ENCODE measurements around the gene PARD6G. TPM values are rescaled to one million over a fixed set of nuclear protein-coding genes. Genes with fewer than 3 reads are reported as not detected.

The PARD6G gene
- total RNA-seq, 1 experiment from 2014 or later: 13.0 TPM

DNA sequence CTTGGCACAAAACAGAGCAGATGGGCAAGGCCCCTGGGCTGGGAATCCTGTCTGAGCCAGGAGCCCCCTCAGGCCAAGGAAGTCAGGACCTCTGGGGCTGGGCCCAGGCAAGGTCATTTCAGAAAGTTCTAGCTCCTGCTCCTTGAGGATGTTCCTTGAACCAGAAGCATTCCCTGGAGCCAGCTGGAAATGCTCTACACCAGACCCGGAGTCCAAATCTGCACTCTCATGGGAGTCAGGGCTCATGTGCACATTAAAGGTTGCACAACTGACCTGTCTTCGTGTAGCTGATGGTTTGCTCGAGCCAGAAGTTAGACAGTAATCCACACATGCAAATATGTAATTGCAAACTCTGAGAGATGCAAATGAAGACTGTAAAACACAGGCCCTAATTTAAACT, 18.0 kb downstream of the PARD6G start (continued):
- TF ChIP-seq KAT7 (CRISPR knock-in tag; IDR thresholded peaks at IDR 0.05; ENCODE audit: borderline replicate concordance) (no peak), SMAD4 (CRISPR knock-in tag; IDR thresholded peaks at IDR 0.05) (no peak), IRF2 (CRISPR knock-in tag; IDR thresholded peaks at IDR 0.05; ENCODE audit: borderline replicate concordance, low read depth) (no peak)
- TF ChIP-seq, protein P1, sequence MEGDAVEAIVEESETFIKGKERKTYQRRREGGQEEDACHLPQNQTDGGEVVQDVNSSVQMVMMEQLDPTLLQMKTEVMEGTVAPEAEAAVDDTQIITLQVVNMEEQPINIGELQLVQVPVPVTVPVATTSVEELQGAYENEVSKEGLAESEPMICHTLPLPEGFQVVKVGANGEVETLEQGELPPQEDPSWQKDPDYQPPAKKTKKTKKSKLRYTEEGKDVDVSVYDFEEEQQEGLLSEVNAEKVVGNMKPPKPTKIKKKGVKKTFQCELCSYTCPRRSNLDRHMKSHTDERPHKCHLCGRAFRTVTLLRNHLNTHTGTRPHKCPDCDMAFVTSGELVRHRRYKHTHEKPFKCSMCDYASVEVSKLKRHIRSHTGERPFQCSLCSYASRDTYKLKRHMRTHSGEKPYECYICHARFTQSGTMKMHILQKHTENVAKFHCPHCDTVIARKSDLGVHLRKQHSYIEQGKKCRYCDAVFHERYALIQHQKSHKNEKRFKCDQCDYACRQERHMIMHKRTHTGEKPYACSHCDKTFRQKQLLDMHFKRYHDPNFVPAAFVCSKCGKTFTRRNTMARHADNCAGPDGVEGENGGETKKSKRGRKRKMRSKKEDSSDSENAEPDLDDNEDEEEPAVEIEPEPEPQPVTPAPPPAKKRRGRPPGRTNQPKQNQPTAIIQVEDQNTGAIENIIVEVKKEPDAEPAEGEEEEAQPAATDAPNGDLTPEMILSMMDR (IDR thresholded peaks at IDR 0.05): no peak

DNA sequence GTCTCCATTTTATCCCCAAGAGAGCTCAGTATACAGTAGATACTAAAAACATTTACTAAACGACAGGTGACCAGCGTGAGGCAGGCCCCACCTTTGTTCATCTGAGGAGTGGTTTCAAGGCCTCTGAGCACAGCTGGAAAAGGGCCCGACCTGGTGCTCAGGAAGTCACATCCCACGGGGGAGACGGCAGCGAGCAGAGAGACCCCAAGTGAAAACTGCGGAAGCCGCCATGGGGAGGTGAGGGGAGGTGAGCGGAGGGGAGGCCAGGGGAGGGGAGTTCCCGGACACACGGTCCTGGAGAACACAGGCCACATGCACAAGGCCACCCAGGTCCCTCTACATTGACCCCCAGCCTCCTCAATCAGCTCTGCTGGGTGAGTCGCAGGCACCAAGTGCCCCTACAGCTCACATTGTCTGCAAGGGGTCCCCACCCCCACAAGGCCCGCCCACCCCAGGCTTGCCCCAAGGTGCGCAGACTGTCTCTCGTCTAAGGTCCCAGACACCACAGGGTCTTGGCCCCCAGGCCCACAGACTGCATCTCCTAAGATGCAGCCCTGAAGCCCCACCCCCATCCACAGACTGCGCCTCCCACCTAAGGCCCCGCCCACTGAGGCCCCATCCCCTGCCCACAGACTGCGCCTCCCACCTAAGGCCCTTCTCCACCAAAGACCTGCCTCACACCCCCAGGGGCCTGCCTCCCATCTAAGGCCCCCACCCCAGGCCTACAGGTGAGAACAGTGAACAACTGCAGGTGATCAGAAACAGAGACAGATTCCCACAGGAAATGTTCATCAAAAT, 19.1 kb downstream of the PARD6G start:
- ATAC-seq: peak; percentile 77
- no peak for TF ChIP-seq TP53 (CRISPR knock-in tag; IDR thresholded peaks at IDR 0.05)
- TF ChIP-seq ATF1 (CRISPR knock-in tag; IDR thresholded peaks at IDR 0.05): no peak
- CTCF ChIA-PET: no interaction called here
- H3K36me3 Mint-ChIP-seq: no peaks in the 10 kb centered on the region
- H3K4me1 Mint-ChIP-seq: peaks cover 16% of the 10 kb centered on the region
- H3K27me3 Mint-ChIP-seq (ENCODE audit: low read depth): no peaks in the 10 kb centered on the region
- POLR2A ChIA-PET: no interaction called here
- no peak overlapping the region for H3K27ac Mint-ChIP-seq
- H3K4me3 Mint-ChIP-seq: no peak overlapping the region
- peak; percentile 36 for DNase-seq (ENCODE audit: low spot score)
- H3K9me3 Mint-ChIP-seq: no peaks in the 10 kb centered on the region

DNA sequence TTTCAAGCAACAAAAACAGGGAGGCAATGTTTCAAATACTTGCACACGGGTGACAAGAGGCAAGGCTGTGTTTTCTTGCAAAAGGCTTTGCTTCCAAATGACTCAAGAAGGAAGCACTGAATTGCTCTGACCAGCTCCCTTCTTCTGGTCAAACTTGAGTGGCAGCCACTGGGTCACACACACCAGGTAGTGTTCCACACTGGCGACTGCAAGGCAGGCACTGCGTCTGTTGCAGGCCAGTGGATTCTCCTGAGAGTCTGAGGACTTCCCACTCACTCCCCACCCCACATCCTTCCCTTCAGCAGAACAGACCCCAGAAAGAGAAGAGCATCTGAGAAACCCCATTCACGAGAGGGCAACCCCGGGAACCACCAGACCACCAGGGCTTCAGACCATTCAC, 19.8 kb downstream of the PARD6G start:
- POLR2A ChIA-PET: no interaction called here

DNA sequence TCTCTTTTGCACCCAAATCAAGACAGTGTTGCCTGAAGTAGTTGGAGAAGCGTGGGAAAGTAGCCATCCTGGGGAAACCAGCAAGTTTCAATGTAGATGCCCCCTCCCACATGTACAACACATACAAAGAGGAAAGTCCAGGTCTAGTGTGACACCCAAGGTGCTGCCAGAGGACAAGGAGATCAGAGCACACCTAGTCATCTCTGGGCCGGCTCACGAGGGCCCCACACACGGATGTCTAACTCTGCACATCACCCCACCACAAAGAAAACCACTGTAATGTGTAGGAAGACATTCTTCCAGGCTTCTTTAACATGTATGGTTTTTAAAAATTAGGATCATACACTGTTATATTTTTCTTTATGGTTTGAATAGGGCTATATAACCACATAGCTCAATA, 21.6 kb downstream of the PARD6G start:
- peaks cover 12% of the 10 kb centered on the region for H3K9me3 Mint-ChIP-seq
- H3K4me3 Mint-ChIP-seq: no peak overlapping the region
- CTCF ChIA-PET: interaction anchor here (1.2 to 2.0 kb wide), 2 partner anchors 15 to 25 kb away, joined by 5 to 12 read pairs; no protein-coding TSS in a partner anchor
- TF ChIP-seq FOXK1 (CRISPR knock-in tag; IDR thresholded peaks at IDR 0.05) (no peak), TEAD1 (CRISPR knock-in tag; IDR thresholded peaks at IDR 0.05) (no peak), JAZF1 (CRISPR knock-in tag; IDR thresholded peaks at IDR 0.05) (no peak), ZNF423 (CRISPR knock-in tag; IDR thresholded peaks at IDR 0.05) (no peak), CREM (CRISPR knock-in tag; IDR thresholded peaks at IDR 0.05) (no peak)
- TF ChIP-seq, protein P2, sequence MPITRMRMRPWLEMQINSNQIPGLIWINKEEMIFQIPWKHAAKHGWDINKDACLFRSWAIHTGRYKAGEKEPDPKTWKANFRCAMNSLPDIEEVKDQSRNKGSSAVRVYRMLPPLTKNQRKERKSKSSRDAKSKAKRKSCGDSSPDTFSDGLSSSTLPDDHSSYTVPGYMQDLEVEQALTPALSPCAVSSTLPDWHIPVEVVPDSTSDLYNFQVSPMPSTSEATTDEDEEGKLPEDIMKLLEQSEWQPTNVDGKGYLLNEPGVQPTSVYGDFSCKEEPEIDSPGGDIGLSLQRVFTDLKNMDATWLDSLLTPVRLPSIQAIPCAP (CRISPR knock-in tag; IDR thresholded peaks at IDR 0.05): no peak
- TF ChIP-seq, protein P3, sequence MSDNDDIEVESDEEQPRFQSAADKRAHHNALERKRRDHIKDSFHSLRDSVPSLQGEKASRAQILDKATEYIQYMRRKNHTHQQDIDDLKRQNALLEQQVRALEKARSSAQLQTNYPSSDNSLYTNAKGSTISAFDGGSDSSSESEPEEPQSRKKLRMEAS (CRISPR knock-in tag; IDR thresholded peaks at IDR 0.05): no peak
- TF ChIP-seq, protein P4, sequence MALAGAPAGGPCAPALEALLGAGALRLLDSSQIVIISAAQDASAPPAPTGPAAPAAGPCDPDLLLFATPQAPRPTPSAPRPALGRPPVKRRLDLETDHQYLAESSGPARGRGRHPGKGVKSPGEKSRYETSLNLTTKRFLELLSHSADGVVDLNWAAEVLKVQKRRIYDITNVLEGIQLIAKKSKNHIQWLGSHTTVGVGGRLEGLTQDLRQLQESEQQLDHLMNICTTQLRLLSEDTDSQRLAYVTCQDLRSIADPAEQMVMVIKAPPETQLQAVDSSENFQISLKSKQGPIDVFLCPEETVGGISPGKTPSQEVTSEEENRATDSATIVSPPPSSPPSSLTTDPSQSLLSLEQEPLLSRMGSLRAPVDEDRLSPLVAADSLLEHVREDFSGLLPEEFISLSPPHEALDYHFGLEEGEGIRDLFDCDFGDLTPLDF (CRISPR knock-in tag; IDR thresholded peaks at IDR 0.05): no peak
- peaks cover 16% of the 10 kb centered on the region for H3K4me1 Mint-ChIP-seq
- no peaks in the 10 kb centered on the region for H3K36me3 Mint-ChIP-seq
- POLR2A ChIA-PET: no interaction called here
- DNase-seq (ENCODE audit: low spot score): no peak
- no peak overlapping the region for H3K27ac Mint-ChIP-seq
- no peaks in the 10 kb centered on the region for H3K27me3 Mint-ChIP-seq (ENCODE audit: low read depth)
- ATAC-seq: no peak

More for the DNA sequence above, 19.8 kb downstream of the PARD6G start:
- ATAC-seq: no peak
- Mint-ChIP-seq H3K4me3 (no peak overlapping the region), H3K27me3 (ENCODE audit: low read depth) (no peaks in the 10 kb centered on the region), H3K36me3 (no peaks in the 10 kb centered on the region), H3K4me1 (peaks cover 16% of the 10 kb centered on the region), H3K9me3 (no peaks in the 10 kb centered on the region), H3K27ac (no peak overlapping the region)
- no peak for DNase-seq (ENCODE audit: low spot score)
- CTCF ChIA-PET: no interaction called here
- no peak for TF ChIP-seq OVOL2 (CRISPR knock-in tag; IDR thresholded peaks at IDR 0.05; ENCODE audit: borderline replicate concordance)
- TF ChIP-seq FOXP1 (CRISPR knock-in tag; IDR thresholded peaks at IDR 0.05; ENCODE audit: borderline replicate concordance): no peak
- TF ChIP-seq ETV6 (CRISPR knock-in tag; IDR thresholded peaks at IDR 0.05): no peak
- TF ChIP-seq ZNF317 (CRISPR knock-in tag; IDR thresholded peaks at IDR 0.05; ENCODE audit: borderline replicate concordance, low read depth): no peak
- no peak for TF ChIP-seq MYBL2 (CRISPR knock-in tag; IDR thresholded peaks at IDR 0.05)
- TF ChIP-seq NR2C2 (CRISPR knock-in tag; IDR thresholded peaks at IDR 0.05): no peak
- TF ChIP-seq, protein P5, sequence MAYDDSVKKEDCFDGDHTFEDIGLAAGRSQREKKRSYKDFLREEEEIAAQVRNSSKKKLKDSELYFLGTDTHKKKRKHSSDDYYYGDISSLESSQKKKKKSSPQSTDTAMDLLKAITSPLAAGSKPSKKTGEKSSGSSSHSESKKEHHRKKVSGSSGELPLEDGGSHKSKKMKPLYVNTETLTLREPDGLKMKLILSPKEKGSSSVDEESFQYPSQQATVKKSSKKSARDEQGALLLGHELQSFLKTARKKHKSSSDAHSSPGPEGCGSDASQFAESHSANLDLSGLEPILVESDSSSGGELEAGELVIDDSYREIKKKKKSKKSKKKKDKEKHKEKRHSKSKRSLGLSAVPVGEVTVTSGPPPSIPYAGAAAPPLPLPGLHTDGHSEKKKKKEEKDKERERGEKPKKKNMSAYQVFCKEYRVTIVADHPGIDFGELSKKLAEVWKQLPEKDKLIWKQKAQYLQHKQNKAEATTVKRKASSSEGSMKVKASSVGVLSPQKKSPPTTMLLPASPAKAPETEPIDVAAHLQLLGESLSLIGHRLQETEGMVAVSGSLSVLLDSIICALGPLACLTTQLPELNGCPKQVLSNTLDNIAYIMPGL (CRISPR knock-in tag; IDR thresholded peaks at IDR 0.05): no peak
